NCI-H1417 (cell line): ENCODE data around the gene CDK9.

Source experiments
- DNase-seq, 3 experiments: peaks; one replicate each; lab custom pipeline; 2025; lab: John Stamatoyannopoulos, UW

The CDK9 gene

GRCh38 chr9:127761491-127761956 lies 24.3 kb upstream of the CDK9 start:
- peak in 1 of 3 experiments; percentile 27 for DNase-seq

- DNase-seq, result no peak
Measured at GRCh38 chr9:127762111-127762676, 23.6 kb upstream of the CDK9 start.

- DNase-seq, result no peak
Measured at GRCh38 chr9:127763918-127764384, 21.9 kb upstream of the CDK9 start.

DNA sequence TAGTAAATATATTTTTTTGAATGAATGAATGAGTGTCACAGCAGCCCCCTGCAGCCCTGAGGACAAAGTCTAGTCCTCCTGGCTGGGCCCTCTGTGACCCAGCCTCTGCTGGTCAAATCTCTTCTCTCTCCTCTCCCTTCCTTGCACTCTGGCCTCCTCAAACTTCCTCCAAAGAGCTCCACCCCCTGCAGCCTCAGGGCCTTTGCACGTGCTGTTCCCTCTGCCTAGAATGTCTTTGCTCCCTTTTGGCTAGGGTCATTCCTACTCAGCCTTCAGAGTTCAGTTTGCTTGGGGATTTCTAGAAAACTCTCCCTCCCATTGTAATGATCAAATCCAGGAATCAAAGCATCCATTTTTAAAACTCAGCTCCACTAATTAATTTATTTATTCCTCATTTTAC lies 20.4 kb upstream of the CDK9 start:
- DNase-seq, result no peak

GRCh38 chr9:127767410-127767809 lies 18.4 kb upstream of the CDK9 start:
- no peak for DNase-seq

- DNase-seq, result no peak
Measured at GRCh38 chr9:127767909-127768331, 17.9 kb upstream of the CDK9 start.

DNA sequence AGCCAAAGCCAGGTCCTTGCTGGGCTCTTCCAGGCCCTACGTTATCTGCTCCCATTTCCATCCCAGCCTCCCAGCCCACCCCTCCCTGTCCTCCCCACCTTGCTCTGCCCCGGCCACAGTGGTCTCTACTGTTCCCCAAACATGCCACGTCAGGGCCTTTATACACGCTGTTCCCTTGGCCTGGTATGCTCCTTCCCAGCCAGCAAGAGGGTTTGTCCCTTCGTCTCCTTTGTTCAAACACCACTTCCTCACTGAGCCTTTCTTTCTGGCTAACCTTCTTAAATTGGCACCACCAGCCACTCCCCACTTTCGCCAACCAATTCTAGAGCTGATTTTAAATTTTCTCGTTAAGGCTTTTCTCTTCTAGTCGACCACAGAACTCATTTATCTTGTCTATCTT lies 17.1 kb upstream of the CDK9 start:
- DNase-seq, result no peak

- no peak for DNase-seq
Measured at GRCh38 chr9:127769101-127769500, 16.7 kb upstream of the CDK9 start.

DNA sequence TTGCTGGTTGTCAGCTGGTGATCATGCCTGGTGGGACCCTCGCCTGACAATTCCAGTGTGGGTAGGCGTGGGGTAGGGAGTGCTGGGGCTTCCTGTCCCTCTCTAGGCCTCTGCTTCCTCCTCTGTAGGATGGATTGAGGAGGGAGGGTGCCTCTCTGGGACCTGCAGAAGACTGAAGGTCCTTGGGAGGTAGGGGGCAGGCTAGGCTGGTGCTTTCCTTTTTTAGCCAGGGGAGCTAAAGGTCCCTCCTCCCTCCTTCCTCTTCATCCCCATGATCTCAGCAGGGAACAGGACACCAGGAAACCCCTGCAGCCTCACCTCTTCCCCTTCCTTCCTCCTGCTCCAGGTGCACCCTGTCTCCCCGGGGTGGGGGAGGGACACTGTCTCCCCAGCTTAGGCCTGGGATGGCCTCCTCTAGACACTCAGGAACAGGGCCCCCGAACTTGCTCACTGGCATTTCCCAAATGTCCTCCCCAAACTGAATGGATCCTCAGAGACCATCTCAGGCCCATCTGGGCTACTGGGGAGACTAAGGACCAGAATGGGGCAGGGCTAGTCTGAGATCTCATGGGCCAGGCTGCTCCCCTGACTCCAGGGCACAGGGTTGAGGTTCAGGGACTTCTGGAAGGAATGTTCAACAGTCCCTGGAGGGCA lies 15.8 kb upstream of the CDK9 start:
- no peak for DNase-seq

DNA sequence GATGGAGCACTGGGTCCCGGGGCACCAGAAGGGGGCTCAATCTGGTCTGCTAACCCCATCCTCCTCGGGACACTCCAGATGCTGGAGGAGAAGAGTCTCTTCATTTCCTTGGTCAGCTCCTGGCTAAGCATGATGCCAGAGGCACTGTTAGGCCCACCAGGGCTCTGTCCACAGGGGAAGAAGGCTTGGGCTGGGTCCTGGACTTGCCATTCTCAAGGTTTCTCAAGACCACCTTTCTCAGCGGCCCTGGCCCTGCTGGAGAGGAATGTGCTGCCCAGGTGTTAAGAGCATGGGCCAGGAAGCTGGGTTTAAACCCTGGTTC lies 15.3 kb upstream of the CDK9 start:
- no peak for DNase-seq

GRCh38 chr9:127770905-127771569 lies 14.8 kb upstream of the CDK9 start:
- DNase-seq, result peak; percentile 88 to 99 (median 97)

DNA sequence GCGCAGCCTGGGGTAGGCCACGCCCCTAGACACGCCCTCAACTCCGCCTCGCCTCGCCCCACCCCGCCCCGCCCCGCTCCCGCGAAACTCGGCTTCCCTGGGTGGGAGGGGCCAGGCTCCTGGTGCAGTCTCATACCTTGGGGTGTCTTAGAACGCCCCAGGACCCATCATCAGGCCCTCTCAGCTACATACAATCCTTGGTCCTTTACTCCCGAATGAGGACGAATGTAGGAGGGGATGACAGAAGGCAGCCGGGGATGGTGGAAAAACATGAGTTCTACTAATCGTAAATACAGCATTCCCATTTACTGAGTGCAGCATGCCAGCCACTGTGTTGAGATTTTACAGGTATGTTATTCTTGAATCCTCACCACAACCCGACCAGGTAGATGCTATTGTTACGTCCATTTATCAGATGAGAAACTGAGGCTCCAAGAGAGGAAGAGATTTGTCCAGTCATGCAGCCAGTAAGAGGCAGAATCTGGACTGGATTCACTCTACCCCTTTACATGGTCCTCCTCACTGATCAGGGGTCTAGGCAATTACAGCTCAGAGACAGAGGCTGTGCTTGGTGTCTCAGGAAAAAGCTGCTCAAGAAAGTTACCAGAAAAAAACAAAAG lies 14.2 kb upstream of the CDK9 start:
- DNase-seq, result no peak

DNA sequence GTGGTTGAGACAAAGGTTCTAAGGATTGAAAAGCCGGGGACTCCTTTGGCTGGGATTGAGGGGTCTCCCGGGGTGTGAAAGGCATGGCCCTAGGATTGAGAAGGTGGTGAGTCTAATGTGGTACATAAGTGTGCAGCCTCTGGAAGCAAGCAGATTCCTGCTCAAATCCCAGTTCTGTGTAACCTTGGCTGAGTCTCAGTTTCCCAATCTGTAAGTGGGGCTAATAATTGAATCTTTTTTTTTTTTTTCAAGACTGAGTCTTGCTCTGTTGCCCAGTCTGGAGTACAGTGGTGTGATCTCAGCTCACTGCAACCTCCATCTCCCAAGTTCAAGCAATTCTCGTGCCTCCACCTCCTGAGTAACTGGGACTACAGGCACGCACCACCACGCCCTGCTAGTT lies 13.2 kb upstream of the CDK9 start:
- no peak for DNase-seq

DNA sequence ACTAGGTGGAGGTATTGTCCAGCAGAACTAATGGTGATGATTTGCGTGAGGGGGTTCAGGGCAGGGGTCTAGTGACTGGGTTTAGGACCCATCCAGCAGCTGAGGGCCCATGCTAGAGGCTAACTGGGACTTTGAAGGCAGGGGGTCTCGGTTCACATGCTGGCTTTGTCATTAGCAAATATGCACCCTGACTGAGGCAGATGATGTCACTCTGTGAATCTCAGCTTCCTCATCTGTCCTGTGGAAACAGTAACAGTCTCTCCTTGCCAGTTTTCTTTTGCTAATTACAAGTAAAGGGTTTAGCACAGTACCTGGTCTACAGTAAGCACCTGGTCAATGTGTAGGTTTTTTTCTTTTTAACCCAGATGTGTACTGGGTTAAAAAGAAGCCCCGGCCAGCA lies 12.6 kb upstream of the CDK9 start:
- no peak for DNase-seq

- no peak for DNase-seq
Measured at GRCh38 chr9:127773981-127774380, 11.9 kb upstream of the CDK9 start.

- DNase-seq, result peak in 2 of 3 experiments; percentile 24 to 61
Measured at GRCh38 chr9:127776195-127776923, 9.5 kb upstream of the CDK9 start.

DNA sequence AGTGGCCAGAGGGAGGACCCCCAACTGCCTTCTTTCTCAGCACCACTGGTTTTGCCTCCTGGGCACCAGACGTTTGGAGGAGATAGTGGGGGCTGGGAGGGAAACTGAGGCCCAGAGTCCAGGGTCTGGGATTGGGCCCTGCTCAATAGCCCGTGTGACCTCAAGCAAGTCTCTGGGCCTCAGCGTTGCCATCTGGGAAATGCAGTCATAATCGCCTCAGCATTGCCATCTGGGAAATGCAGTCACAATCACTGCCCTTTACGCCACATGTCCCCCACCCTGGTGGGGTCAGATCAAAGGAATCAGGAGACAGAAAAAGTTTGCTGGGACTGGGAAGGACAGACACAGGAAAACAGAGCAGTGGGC lies 8.9 kb upstream of the CDK9 start:
- DNase-seq, result no peak

DNA sequence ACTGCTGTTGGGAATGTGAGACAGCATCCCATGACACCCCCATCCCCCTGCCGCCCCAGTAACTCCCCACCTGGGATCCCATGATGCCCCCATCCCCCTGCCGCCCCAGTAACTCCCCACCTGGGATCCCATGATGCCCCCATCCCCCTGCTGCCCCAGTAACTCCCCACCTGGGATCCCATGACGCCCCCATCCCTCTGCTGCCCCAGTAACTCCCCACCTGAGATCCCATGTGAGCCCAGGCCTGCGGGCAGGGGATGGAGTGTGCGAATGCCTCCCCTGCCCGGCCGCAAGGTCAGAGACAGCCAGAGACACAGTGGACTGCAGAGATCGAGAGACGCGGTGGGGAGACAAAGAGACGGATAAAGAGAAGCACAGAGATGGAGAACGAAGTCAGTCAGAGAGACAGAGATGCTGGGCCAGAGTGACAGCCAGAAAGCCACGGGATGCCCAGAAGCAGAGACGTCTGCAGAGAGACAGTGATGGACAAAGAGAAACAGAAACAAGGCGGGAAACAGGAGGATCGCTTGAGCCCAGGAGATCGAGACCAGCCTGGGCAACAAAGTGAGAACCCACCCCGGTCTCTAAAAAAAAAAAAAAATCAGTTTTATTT lies 8.4 kb upstream of the CDK9 start:
- DNase-seq, result no peak

GRCh38 chr9:127778280-127779135 lies 7.3 kb upstream of the CDK9 start, which contains the start of gene SH2D3C:
Gene SH2D3C (minus strand): TSS chr9:127778666. CDS start chr9:127778627, 39 bp downstream.
- no peak for DNase-seq

- DNase-seq, result no peak
Measured at GRCh38 chr9:127779136-127779981, 6.5 kb upstream of the CDK9 start.
